Stomach (tissue), 4 donors: ENCODE measurements around the gene SERINC3.

Source experiments
- EP300 ChIP-seq: sonication (generic); formaldehyde crosslinking; IDR thresholded peaks from one replicate; pipeline ENCODE4 v1.6.1; 2017; ENCODE audit warnings: antibody characterized with exemption
- POLR2A ChIP-seq, 4 donors: fragments of 450-650 bp; IDR thresholded peaks; one replicate each; pipeline ENCODE4 v1.6.1; 2016; ENCODE audit warnings: antibody characterized with exemption in 4 of 4, control low read depth in 2 of 4, mild to moderate bottlenecking in 1 of 4, moderate library complexity in 1 of 4
- POLR2AphosphoS5 ChIP-seq, 3 donors: sonication (generic); formaldehyde crosslinking; IDR thresholded peaks; one replicate each; pipeline ENCODE4 v1.6.1; 2016; ENCODE audit warnings: antibody characterized with exemption in 3 of 3
- TF ChIP-seq, protein P1 (sequence below), 7 experiments: fragments of 450-650 bp in 4 of 7; fragments of 200-600 bp in 3 of 7; sonication (generic) in 3 of 7; IDR thresholded peaks; one replicate each; pipeline ENCODE4 v1.5.1; 2016 to 2019; ENCODE audit warnings: antibody characterized with exemption in 7 of 7, control low read depth in 2 of 7, mild to moderate bottlenecking in 1 of 7

DNA sequence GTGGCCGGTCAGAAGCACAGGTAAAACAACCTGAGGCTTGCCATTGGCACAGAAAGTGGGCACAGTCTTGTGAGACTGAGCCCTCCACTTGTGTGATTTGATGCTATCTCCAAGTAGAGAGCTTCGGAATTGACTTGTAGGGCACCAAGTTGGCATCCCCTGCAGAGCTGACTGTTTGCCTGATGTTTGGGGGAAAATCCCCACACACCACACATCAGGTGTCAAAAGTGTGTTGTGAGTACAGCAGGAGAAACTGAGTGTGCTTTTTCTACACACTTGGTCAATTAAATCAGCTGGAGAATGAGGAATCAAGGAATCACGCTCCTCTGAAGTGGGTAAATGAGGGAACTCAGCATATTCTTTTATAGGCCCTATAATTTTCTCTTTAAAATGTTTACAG lies 989 bp downstream of the SERINC3 start:
- TF ChIP-seq, protein P1, sequence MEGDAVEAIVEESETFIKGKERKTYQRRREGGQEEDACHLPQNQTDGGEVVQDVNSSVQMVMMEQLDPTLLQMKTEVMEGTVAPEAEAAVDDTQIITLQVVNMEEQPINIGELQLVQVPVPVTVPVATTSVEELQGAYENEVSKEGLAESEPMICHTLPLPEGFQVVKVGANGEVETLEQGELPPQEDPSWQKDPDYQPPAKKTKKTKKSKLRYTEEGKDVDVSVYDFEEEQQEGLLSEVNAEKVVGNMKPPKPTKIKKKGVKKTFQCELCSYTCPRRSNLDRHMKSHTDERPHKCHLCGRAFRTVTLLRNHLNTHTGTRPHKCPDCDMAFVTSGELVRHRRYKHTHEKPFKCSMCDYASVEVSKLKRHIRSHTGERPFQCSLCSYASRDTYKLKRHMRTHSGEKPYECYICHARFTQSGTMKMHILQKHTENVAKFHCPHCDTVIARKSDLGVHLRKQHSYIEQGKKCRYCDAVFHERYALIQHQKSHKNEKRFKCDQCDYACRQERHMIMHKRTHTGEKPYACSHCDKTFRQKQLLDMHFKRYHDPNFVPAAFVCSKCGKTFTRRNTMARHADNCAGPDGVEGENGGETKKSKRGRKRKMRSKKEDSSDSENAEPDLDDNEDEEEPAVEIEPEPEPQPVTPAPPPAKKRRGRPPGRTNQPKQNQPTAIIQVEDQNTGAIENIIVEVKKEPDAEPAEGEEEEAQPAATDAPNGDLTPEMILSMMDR (IDR thresholded peaks at IDR 0.05), result no peak
- TF ChIP-seq EP300 (no peak), POLR2A (IDR thresholded peaks at IDR 0.05) (no peak), POLR2AphosphoS5 (IDR thresholded peaks at IDR 0.05) (no peak)
